ENCODE data around the gene TP73.

The TP73 gene

DNA sequence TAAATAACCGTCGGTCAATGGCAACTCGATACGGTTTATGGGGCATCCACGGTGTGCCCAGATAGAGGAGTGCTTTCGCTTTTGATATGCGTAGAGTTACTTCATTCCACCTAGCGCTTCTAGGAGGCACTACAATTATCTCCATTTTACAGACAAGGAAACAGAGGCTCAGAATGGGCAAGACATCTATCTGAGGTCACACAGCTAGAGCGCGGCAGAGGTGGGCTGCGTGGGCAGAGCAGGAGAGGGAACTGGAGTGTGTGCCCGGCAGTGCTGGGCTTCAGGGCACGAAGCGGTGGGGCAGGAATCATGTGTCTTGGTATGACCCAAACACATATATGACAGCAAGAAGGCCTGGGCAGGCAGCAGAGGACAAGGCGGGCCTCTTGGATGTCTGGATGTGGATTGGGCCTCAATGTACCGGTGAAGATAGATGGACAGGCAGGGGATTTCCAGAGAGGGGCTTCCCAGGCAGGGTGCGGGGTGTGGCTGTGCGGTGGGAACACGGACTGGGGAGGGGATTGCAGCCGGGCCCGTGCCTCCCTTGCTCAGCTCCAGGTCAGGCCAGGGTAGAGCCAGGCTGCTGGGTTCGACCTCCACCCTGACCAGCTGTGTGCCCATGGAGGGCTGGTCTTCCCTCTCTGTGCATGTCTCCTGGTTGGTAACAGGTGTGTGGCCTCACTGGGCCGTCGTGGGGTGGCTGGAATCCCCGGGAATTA, 21.2 kb downstream of the TP73 start:
- no peak for DNase-seq (ENCODE audit: low spot score)

DNA sequence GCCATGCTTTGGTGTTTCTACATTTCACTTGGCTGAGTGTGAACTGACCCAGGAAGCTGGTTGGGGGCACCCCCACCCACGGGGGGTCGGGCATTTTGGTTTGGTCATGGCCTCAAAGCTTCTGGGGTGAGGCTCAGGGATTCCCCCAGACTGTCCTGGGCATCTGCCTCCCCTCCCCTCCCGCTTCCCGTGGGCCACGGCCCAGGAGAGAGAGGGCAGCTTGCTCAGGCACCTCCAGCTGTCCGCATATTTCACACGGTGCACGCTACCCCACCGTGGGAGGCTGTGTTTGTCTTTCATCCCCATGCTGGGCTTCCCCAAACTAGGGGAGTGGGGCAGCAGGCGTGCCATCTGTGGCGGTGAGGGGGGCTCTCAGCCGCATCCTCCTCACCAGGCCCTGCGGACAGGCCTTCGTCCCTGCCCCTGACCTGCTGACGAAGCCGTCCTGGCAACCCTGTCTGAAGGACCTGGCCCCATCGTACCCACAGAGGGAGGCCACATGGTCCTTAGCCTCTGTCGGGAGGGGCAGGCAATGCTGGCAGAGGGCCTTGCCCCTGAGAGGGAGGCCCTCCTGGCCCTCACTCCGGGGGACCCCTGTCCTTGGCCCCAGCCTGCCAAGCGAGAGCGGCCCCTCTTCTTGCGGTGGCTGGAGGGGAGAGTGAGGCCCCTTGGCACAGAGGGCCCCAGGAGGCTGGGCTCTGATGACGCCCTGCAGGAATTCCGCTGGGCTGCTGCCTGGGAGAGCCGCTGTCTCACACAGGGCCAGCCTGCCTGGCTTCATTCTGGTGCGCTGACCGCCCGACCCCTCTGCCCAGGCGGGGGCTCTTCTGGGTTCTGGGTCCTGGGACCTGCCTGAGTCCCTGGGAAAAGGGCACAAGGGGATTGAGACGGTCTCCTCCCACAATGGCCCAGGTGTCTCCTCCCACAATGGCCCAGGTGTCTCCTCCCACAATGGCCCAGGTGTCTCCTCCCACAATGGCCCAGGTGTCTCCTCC, 22.1 kb downstream of the TP73 start:
- DNase-seq (ENCODE audit: low spot score): no peak

DNA sequence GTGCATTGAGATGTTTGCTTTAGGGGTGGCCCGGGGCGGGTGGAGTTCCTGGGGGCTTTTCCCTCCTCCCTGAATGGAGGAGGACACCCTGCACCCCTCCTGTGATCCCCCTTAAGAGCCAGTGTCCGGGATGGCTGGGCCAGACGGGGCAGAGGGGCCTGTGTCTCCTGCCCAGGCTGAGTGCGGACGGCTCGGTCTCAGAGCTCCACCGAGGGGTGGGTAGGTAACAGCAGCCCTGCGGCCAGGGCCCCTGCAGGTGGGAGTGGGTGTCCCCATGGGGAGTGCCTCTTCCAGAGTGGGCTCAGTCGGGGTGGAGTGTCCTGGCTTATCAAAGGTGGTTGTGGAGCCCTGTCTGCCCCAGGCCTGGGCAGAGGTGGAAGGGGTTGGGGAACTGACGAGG, 23.1 kb downstream of the TP73 start:
- no peak for DNase-seq (ENCODE audit: low spot score)

DNA sequence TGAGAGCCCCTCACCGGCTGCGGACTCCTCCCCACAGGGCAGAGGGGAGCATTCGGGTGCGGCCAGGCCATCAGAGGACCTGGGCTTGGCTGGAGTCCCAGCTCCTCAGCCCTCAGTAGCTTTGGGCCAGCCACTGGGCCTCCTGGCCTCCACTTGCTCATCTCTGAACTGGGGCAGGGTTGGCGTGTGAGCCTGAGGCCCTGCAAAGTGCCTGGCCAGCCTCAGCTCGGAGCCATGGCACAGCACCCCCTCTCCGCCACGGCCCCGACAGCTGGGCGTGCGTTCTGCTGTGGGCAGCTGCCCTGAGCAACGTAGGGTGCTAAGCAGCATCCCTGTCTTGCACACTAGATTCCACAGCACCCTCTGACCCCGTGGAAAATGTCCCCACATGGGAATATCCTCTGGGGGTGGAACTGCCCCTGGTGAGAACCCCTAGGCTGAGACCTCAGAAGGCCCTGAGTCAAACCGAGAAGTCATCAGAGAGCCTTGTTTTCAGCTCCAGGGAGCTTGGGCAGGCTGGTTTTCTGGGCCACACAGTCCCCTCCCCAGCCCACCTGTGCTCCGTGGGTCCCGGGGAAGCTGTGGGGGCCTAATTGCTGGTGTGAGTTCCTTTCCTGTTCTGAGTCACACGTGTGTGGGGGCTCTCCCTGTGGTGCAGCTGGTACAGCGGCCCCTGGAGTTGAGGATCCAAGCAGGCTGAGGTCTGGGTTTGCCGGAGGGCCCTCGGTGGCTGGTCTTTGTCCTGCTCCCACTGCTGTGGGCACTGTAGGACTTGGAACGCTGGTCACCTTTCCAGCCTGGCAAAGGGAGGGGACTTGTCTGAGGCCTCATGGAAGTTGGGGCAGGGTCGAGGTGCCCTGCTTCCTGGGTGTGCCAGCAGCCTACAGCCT, 24.5 kb downstream of the TP73 start:
- DNase-seq (ENCODE audit: low spot score): no peak

DNA sequence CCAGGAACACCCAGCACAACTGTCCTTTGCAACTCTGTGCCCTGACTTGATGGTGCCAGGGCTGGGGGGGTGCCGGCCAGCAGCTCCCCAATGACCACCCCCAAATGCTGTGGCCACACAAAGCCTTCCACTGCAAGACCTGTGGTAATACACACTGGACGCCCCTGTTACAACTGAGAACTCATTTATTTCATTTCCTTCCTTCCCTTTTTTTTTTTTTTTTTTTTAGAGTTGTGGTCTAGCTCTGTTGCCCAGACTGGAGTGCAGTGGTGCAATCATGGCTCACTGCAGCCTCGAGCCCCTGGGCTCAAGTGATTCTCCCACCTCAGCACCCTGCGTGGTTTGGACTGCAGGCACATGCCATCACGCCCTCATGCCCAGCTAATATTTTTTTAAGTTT, 25.2 kb downstream of the TP73 start:
- no peak for DNase-seq (ENCODE audit: low spot score)

DNA sequence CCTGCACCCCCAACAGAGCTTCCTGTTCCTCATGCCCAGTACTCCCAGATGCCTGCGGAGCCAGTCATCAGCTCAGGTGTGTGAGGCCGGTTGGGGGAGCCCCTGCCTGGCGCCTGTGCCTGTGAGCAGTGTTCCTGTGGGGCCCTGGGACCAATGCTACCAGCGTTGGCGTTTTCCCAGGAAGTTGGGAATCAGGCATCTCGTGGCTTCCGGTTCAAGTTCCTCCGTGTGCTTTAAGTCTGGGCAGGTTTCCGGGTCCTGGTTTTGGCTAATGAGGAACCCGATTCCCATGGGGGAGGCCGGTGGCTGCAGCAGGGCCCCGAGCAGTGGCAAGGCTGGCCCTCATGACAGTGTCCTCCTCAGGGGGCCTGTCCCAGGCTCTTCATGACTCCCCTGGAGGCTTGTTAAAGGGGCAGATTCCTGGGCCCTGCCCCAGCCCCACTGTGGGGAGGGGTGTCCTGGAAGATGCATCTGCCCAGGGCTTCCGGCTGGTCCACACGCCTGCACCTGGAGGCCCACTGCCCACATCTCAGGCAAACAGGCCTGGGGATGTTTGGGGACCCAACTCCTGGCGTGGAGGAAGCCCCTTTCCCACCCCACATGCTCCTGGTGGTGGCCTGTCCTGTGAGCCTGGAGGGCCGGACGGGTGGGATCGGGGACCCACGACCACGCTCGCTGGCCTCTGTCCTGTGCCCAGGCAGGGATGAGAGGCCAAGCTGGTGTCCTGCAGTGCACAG, 26.2 kb downstream of the TP73 start:
- no peak for DNase-seq (ENCODE audit: low spot score)

DNA sequence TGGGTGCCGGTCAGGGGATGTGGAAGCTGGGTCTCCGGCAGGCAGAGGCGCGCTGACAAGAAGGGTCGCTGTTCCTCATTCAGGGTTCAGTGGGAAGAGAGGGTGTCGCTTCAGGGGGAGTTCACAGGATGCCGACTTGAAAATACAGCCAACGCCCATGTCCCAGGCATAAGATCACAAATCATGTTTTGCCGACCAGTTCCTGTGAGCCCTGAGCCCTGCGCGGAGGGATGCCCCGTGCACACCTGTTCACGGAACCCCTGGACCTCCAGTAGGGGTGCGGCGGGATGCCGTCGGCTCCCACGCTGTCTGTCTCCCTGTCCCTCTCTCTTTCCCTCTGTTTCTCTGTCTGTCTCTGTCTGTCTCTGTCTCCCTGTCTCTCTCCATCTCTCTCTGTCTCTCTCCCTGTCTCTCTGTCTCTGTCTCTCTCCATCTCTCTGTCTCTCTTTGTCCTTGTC, 26.8 kb downstream of the TP73 start:
- no peak for DNase-seq (ENCODE audit: low spot score)

DNA sequence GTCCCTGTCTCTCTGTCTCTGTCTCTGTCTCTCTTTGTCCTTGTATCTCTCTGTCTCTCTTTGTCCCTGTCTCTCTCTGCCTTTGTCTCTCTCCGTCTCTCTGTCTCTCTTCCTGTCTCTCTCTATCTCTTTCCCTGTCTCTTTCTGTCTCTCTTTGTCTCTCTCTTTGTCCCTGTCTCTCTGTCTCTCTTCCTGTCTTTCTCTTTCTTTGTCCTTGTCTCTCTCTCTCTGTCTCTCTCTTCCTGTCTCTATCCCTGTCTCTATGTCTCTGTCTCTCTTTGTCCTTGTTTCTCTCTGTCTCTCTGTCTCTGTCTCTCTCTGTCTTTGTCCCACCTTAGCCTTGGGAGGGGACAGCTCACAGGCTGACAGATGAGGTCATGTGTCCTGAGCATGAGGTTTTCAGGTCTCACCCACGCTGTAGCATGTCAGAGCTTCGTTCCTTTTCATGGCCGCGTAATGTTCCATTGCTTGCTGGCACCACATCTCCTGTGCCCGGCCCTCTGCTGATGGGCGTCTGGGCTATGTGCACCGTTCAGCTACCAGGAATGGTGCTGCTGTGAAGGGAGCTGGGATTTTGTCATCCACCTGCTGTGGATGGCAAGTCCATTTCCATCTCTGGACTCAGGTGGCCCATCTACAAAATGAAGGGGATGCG, 27.6 kb downstream of the TP73 start:
- DNase-seq (ENCODE audit: low spot score): no peak

DNA sequence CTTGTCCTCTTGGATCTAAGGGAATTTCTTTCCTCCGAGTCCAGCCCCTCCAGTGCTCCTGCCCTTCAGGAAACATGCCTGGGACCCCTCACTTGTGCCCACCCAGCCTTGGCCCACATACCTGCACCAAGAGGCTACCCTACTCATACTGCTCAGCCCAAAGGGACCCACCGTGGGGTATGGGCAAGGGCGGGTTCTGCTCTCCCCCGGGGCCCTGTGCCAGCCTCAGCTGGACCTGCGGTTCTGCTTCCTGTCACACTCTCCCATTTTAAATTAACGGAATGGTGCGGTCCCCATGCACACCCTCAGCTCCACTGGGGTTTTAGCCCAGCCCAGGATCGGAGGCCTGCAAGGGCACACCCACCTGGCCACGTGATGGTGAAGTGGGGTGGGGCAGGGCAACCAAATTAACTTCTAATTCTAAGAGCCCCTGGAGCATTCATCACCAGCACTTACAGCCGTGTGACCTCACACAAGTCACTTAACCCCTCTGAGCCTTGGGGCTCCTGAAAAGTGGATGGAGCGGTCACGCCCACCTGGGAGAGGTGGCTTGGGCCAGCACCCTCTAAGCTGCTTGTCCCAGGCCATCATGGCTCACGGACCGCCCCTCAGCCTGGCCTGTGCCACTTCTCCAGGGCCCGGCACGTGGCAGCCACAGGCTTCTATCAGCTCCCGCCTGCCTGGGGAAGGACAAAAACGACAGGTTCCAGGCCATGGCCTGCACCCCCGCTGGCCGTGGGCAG, 28.3 kb downstream of the TP73 start:
- DNase-seq (ENCODE audit: low spot score): no peak

DNA sequence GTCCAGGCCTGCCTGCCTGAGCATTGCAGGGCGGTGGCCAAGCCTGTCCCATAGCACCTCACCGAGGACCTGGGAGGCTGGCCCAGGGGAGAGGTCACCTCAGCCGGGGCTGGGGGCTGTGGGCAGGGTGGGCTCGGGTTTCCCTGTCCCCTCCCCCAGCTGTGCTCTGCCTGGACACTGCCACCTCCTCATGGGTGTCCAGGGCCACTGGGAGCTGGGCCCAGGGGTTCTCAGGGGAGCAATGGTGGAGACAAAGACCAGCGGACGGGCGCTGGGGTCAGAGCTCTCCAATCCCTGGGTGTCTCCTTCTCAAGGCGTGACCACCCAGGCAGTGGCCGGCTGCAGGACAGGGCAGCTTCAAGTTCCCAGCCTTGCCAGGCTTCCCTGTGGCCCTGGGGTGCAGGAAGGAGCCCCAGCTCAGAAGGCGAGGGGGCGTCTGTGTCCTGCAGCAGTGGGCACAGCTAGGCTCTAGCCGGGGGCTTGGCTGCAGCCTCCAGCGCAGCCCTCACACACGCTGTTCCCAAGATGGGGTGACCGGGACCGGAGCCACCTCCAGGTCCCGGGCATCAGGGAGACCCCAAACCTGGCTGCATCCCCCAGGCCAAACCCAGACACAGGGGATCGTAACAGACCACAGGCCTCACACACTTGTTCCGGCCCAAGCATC, 29.0 kb downstream of the TP73 start:
- no peak for DNase-seq (ENCODE audit: low spot score)

DNA sequence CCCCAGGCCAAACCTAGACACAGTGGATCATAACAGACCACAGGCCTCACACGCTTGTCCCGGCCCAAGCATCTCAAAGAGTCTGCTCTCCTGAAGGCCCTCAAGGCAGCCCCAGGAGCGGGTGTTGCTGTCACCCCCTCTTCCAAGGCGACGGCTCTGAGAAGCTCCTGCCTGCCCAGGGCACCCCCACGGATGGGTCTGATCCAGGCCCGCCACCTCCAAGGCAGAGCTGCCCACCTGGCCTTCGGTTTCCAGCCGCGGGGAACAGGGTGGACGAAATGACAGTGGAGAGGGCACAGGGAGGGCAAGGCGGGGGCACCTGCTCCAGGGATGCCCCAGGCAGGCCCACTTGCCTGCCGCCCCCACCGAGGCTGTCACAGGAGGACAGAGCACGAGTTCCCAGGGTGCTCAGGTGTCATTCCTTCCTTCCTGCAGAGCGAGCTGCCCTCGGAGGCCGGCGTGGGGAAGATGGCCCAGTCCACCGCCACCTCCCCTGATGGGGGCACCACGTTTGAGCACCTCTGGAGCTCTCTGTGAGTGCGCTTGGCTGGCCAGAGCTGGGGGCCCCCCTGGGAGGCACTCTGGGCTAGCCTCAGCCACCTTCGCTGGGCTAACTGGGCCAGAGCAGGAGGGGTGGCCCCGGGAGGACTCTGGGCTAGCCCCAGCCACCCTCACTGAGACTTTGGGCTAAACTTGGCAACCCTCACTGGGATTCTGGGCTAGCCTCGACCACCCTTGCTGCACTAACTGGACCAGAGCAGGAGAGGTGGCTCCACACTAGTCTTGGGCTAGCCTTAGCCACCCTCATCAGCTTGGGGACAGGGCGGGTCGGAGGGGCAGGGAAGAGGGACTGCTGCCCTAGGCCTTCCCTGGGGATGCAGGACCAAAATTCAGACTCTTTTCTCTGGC, 29.8 kb downstream of the TP73 start:
- no peak for DNase-seq (ENCODE audit: low spot score)

DNA sequence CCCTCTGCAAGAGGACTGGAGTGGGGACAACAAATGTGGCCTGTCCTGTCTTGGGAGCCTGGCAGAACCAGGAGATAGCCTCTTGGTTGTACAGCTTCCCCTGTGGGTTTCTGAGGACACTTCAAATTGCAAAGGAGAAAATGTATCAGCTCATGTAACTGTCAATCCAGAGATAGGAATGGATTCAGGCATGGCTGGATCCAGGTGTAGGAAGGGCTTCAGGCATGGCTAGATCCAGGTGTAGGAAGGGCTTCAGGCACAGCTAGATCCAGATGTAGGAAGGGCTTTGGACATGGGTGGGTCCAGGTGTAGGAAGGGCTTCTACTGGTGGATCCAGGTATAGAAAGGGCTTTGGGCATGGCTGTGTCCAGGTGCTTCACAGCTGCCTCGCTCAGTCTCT, 30.9 kb downstream of the TP73 start:
- DNase-seq (ENCODE audit: low spot score): no peak

DNA sequence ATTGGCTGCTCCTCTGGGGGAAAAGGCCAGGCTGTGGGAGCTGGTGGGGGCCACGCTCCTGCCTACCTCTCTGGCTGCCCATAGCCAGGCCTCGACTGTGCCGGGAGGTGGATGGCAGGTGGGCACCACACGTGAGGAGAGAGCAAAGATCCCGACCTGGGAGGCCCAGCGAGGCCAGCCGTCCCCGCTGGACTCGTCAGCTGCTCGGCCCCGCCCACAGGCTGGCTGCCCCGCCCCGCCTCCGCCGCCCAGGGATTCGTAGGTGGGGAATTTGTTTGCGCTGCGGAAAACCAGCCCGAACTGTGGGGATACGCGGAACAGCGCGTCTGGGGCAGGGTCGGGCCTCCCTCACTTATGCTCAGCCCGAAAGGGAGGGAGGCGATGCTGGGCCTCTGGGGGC, 31.7 kb downstream of the TP73 start:
- DNase-seq (ENCODE audit: low spot score): no peak

DNA sequence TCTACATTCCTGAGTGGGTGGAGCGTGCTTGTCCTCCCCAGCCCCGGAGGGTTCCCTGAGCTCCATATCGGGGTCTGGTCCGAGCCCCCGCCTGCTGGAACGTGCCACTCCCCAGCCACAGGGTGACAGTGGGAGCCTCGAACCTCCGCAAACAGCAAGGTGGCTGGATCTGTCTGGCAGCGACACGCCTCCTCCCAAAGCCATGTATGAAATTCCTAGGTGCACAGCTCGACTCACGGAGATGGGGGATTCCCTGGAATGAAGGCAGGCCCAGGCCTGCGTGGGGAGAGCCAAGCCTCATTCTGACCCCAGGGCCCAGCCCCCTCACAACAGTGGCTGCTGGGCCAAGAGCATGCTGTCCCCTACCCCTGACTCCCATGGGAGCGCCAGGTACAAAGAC, 32.9 kb downstream of the TP73 start:
- no peak for DNase-seq (ENCODE audit: low spot score)

DNA sequence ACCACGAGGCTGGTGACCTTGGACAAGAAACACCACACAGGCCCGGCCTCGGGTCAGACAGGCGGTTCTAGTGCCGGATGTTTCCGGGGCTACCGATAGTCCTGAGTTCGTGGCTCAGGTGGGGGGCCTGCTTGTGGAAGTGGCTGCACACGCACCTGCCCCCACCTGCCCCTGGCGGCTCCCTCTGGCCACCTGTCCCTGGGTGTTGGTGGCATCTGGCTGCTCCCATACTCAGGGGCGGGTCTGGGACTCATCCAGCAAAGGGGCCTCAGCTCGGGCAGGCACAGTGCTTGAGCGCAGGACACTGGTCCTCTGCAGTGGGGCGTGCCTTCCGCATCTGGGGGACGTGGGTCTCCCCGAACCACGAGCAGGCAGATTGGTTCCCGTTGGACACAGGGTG, 33.6 kb downstream of the TP73 start:
- no peak for DNase-seq (ENCODE audit: low spot score)

DNA sequence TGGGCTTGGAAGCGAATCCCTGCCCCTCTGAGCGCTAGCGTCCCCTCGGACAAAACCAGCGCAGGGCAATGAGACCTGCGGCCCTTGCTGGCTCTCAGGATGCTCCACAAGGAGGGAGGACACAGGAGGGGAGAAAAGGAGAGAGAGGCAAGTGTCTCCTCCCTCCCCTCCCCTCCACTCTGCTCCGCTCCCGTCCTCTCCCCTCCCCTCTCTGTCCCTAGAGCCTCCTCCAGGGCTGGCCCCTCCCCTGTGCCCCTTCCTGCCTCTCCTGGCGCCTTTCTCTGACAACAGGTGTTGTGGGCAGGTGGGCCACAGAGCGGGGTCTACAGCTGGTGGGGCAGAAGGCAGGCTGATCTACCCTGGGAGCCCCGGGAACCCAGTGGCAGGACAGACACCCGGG, 35.2 kb downstream of the TP73 start:
- no peak for DNase-seq (ENCODE audit: low spot score)

DNA sequence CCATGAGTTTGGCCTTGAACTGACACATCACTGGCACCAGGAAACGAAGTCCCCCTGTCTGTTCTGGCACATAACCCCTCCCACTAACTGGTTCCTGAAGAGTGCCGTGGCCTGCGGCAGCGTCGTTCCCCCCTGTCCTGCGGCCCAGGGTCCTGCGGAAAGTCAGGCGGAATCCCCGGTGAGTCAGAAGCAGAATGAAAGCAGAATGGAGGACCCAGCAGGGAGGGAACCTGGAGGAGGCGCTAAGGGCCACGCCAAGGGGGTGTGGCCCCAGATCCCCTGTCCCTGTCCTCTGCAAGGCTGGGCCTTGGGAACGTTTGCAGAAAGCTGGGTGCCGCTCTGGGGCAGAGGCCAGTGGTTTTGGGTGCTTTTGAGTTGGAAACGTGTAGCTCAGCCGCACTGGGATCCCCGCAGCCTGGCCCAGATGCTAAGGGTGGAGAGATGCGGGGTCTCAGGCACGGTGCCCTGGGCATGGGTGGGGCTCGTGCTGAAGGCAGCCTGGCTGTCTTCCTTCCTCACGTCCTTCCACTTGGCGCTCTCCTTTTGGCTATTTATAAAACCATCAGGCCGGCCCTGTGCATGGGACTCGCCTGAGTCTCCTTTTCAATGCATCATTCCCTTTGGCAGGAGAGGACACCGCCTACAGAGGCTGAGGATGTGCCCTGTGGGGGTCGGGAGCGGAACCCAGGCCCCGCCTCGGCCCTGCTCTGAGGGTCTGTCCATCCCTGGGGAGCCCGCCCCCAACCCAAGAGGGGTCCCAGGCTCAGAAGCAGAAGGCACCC, 36.2 kb downstream of the TP73 start:
- no peak for DNase-seq (ENCODE audit: low spot score)

All from Ammon's horn (tissue), 1 donor.